Body of pancreas (tissue), 4 donors: Measurements from ENCODE around the gene ATP2B1. TPM values are rescaled to one million over a fixed set of nuclear protein-coding genes. Genes with fewer than 3 reads are reported as not detected.

Experiments used
- ATAC-seq: fragments of 150-250 bp; one replicate; pipeline ENCODE4 v1.9.1; 2016
- DNase-seq, 4 donors: peaks; one replicate each; pipeline ENCODE4 v3.0.0-alpha.2; 2019
- H3K27ac ChIP-seq, 4 donors: fragments of 200-600 bp; sonication (generic); 1 replicate in 3 of 4; 2 replicates in 1 of 4; pipeline versions ENCODE4 v1.5.1 to v1.6.1; 2016 to 2019; ENCODE audit warnings: mild to moderate bottlenecking in 1 of 4, mixed read lengths in 1 of 4, moderate library complexity in 1 of 4
- H3K27me3 ChIP-seq, 2 donors: fragments of 200-600 bp; sonication (generic); one replicate each; pipeline ENCODE4 v1.6.0; 2016; ENCODE audit warnings: mild to moderate bottlenecking in 1 of 2
- H3K36me3 ChIP-seq, 2 donors: fragments of 200-600 bp; sonication (generic); replicated peaks in 1 of 2; 2 replicates each; pipeline ENCODE4 v1.5.1; 2016; ENCODE audit warnings: low read depth in 2 of 2; ENCODE audit not compliant: insufficient read depth in 1 of 2
- H3K4me1 ChIP-seq: fragments of 200-600 bp; sonication (generic); one replicate; pipeline ENCODE4 v1.6.0; 2016
- H3K4me3 ChIP-seq, 2 donors: fragments of 200-600 bp; sonication (generic); 1 replicate in 1 of 2; 2 replicates in 1 of 2; pipeline ENCODE4 v1.5.1; 2016 to 2019
- H3K9me3 ChIP-seq, 3 donors: fragments of 200-600 bp; sonication (generic); 1 replicate in 2 of 3; 2 replicates in 1 of 3; pipeline ENCODE4 v1.5.1; 2016
- CTCF ChIP-seq, 7 experiments: fragments of 450-650 bp in 4 of 7; fragments of 200-600 bp in 3 of 7; sonication (generic) in 3 of 7; IDR thresholded peaks; one replicate each; pipeline ENCODE4 v1.5.1; 2016 to 2019; ENCODE audit warnings: antibody characterized with exemption in 7 of 7
- POLR2A ChIP-seq, 3 donors: fragments of 450-650 bp; IDR thresholded peaks; one replicate each; pipeline ENCODE4 v1.6.1; 2016; ENCODE audit warnings: antibody characterized with exemption in 3 of 3, mild to moderate bottlenecking in 2 of 3
- WGBS, 2 donors: methylation state at CpG; one replicate each; pipeline ENCODE4 v1.1.5; 2017; 5-methylcytosine and 5-hydroxymethylcytosine counted together
- intact Hi-C: fragments of 100-400 bp; cut with DNase I; formaldehyde crosslinking; loops from one replicate; pipeline ENCODE4 v1.15.1; 2023
- total RNA-seq, 2 donors: library from RNA; depleted of rRNA; stranded (reverse); fragments of >200 nt; gene quantifications; one replicate each; pipeline ENCODE4 v1.1.0, GENCODE V29; 2016

The ATP2B1 gene
- total RNA-seq, 2 donors from 2014 or later = 17.1 to 37.9 TPM

GRCh38 chr12:89657739-89658138 lies 50.9 kb downstream of the ATP2B1 start:
- intact Hi-C loops = no loop called here
- peaks cover 17% of the 10 kb centered on the region for H3K4me1 ChIP-seq
- TF ChIP-seq POLR2A (IDR thresholded peaks at IDR 0.05) (no peak), CTCF (IDR thresholded peaks at IDR 0.05) (no peak)
- no peak overlapping the region for H3K4me3 ChIP-seq
- no peaks in the 10 kb centered on the region for H3K36me3 ChIP-seq
- H3K27ac ChIP-seq = no peak overlapping the region
- H3K9me3 ChIP-seq = no peaks in the 10 kb centered on the region
- 74 to 85% methylated on average over 1 of the region's 1 CpG for WGBS, 2 donors
- DNase-seq = no peak
- H3K27me3 ChIP-seq = no peaks in the 10 kb centered on the region
- no peak for ATAC-seq

- intact Hi-C loops = no loop called here
- Histone ChIP-seq H3K9me3 (no peaks in the 10 kb centered on the region), H3K36me3 (no peaks in the 10 kb centered on the region), H3K27ac (no peak overlapping the region), H3K4me1 (peaks cover 11% of the 10 kb centered on the region), H3K4me3 (no peak overlapping the region), H3K27me3 (no peaks in the 10 kb centered on the region)
- DNase-seq (no peak), ATAC-seq (no peak)
- WGBS, 2 donors = 87 to 96% methylated on average over 2 of the region's 2 CpGs
- TF ChIP-seq POLR2A (IDR thresholded peaks at IDR 0.05) = no peak
- no peak for TF ChIP-seq CTCF (IDR thresholded peaks at IDR 0.05)
These were observed 51.6 kb downstream of the ATP2B1 start for GRCh38 chr12:89657066-89657465.

- 78 to 81% methylated on average over 1 of the region's 1 CpG for WGBS, 2 donors
- Histone ChIP-seq H3K9me3 (no peaks in the 10 kb centered on the region), H3K4me1 (peaks cover 11% of the 10 kb centered on the region), H3K4me3 (no peak overlapping the region), H3K27ac (no peak overlapping the region), H3K27me3 (no peaks in the 10 kb centered on the region), H3K36me3 (no peaks in the 10 kb centered on the region)
- intact Hi-C loops = no loop called here
- no peak for DNase-seq
- no peak for ATAC-seq
- no peak for TF ChIP-seq POLR2A (IDR thresholded peaks at IDR 0.05)
- no peak for TF ChIP-seq CTCF (IDR thresholded peaks at IDR 0.05)
These were observed 52.8 kb downstream of the ATP2B1 start for GRCh38 chr12:89655841-89656240.

- Histone ChIP-seq H3K4me1 (peaks cover 4% of the 10 kb centered on the region), H3K27me3 (no peaks in the 10 kb centered on the region), H3K4me3 (no peak overlapping the region), H3K36me3 (no peaks in the 10 kb centered on the region), H3K27ac (no peak overlapping the region), H3K9me3 (no peaks in the 10 kb centered on the region)
- 89 to 93% methylated on average over 4 of the region's 4 CpGs for WGBS, 2 donors
- no peak for ATAC-seq
- intact Hi-C loops = no loop called here
- no peak for DNase-seq
- no peak for TF ChIP-seq CTCF (IDR thresholded peaks at IDR 0.05)
- no peak for TF ChIP-seq POLR2A (IDR thresholded peaks at IDR 0.05)
These were observed 57.4 kb downstream of the ATP2B1 start for GRCh38 chr12:89651192-89651591.

GRCh38 chr12:89650239-89650638 lies 58.4 kb downstream of the ATP2B1 start:
- intact Hi-C loops = no loop called here
- H3K36me3 ChIP-seq = no peaks in the 10 kb centered on the region
- peaks cover 6% of the 10 kb centered on the region for H3K4me1 ChIP-seq
- no peak overlapping the region for H3K27ac ChIP-seq
- ATAC-seq (no peak), DNase-seq (no peak)
- WGBS, 2 donors = 94 to 95% methylated on average over 2 of the region's 2 CpGs
- H3K9me3 ChIP-seq = no peaks in the 10 kb centered on the region
- TF ChIP-seq CTCF (IDR thresholded peaks at IDR 0.05) (no peak), POLR2A (IDR thresholded peaks at IDR 0.05) (no peak)
- no peak overlapping the region for H3K4me3 ChIP-seq
- H3K27me3 ChIP-seq = no peaks in the 10 kb centered on the region
